Measurements from ENCODE around the gene SLC41A1. TPM values are rescaled to one million over a fixed set of nuclear protein-coding genes. Genes with fewer than 3 reads are reported as not detected.
A peak's percentile ranks its signal among the peaks of the same experiment; 100 is the strongest.

The SLC41A1 gene
- total RNA-seq, 1 experiment from 2014 or later: 49.7 TPM

- peaks cover 7% of the 10 kb centered on the region for H3K36me3 Mint-ChIP-seq (ENCODE audit: insufficient read depth, unreplicated experiment)
- POLR2A ChIA-PET: interaction anchor here (0.6 to 2.0 kb wide), 7 partner anchors 9 to 1023 kb away, joined by 3 to 19 read pairs (median 4); partner anchors contain the start of genes RAB29 and SLC41A1
- H3K27ac Mint-ChIP-seq (ENCODE audit: low read depth, unreplicated experiment): no peak overlapping the region
- no peaks in the 10 kb centered on the region for H3K4me1 Mint-ChIP-seq (ENCODE audit: insufficient read depth, unreplicated experiment)
- CTCF ChIA-PET: interaction anchor here (0.6 to 1.8 kb wide), 8 partner anchors 12 to 222 kb away, joined by 3 to 6 read pairs (median 4); no protein-coding TSS in a partner anchor
- intact Hi-C loops (cut with micrococcal nuclease): no loop called here
- TF ChIP-seq CTCF (IDR thresholded peaks at IDR 0.05; ENCODE audit: unreplicated experiment): no peak
- no peaks in the 10 kb centered on the region for H3K9me3 Mint-ChIP-seq (ENCODE audit: unreplicated experiment)
- H3K4me3 Mint-ChIP-seq (ENCODE audit: unreplicated experiment): no peak overlapping the region
- peaks cover 19% of the 10 kb centered on the region for H3K27me3 Mint-ChIP-seq (ENCODE audit: insufficient read depth, unreplicated experiment)
- DNase-seq (ENCODE audit: unreplicated experiment): no peak
- BruUV-seq (replicated peaks): no TSS peak
Observed at GRCh38 chr1:205754857-205755256, 58.1 kb downstream of the SLC41A1 start.

GRCh38 chr1:205751036-205751651, 61.9 kb downstream of the SLC41A1 start:
- H3K27me3 Mint-ChIP-seq (ENCODE audit: insufficient read depth, unreplicated experiment): peaks cover 9% of the 10 kb centered on the region
- ChIA-PET POLR2A (interaction anchor here (0.6 to 3.8 kb wide), 11 partner anchors 8 to 1572 kb away, joined by 3 to 32 read pairs (median 3); partner anchors contain the start of genes RAB29 and SLC41A1), CTCF (interaction anchor here (1.0 to 1.1 kb wide), 3 partner anchors 15 to 426 kb away, joined by 3 to 4 read pairs (median 3); partner anchors contain the start of gene RAB29)
- intact Hi-C loops (cut with micrococcal nuclease): no loop called here
- no TSS peak for BruUV-seq (replicated peaks)
- peaks cover 13% of the 10 kb centered on the region for H3K4me1 Mint-ChIP-seq (ENCODE audit: insufficient read depth, unreplicated experiment)
- no peak for DNase-seq (ENCODE audit: unreplicated experiment)
- H3K27ac Mint-ChIP-seq (ENCODE audit: low read depth, unreplicated experiment): peak overlapping the region; percentile 96
- no peaks in the 10 kb centered on the region for H3K9me3 Mint-ChIP-seq (ENCODE audit: unreplicated experiment)
- no peak for TF ChIP-seq CTCF (IDR thresholded peaks at IDR 0.05; ENCODE audit: unreplicated experiment)
- H3K4me3 Mint-ChIP-seq (ENCODE audit: unreplicated experiment): peak overlapping the region; percentile 80
- peaks cover 19% of the 10 kb centered on the region for H3K36me3 Mint-ChIP-seq (ENCODE audit: insufficient read depth, unreplicated experiment)

- ChIA-PET POLR2A (interaction anchor here (0.6 to 3.8 kb wide), 25 partner anchors 9 to 1571 kb away, joined by 3 to 78 read pairs (median 4); partner anchors contain the start of genes ELK4, RAB29, SLC41A1 and SLC45A3), CTCF (interaction anchor here (0.5 to 1.1 kb wide), 4 partner anchors 16 to 425 kb away, joined by 3 to 4 read pairs (median 3); partner anchors contain the start of gene RAB29)
- intact Hi-C loops (cut with micrococcal nuclease): no loop called here
- H3K4me3 Mint-ChIP-seq (ENCODE audit: unreplicated experiment): peak within 1 kb of the TSS; percentile 80
- H3K27me3 Mint-ChIP-seq (ENCODE audit: insufficient read depth, unreplicated experiment): peaks cover 1% of the 10 kb centered on the region
- peaks cover 25% of the 10 kb centered on the region for H3K36me3 Mint-ChIP-seq (ENCODE audit: insufficient read depth, unreplicated experiment)
- TSS peak; percentile 86 for BruUV-seq (replicated peaks)
- H3K27ac Mint-ChIP-seq (ENCODE audit: low read depth, unreplicated experiment): peak within 1 kb of the TSS; percentile 96
- TF ChIP-seq CTCF (IDR thresholded peaks at IDR 0.05; ENCODE audit: unreplicated experiment): no peak
- no peaks in the 10 kb centered on the region for H3K9me3 Mint-ChIP-seq (ENCODE audit: unreplicated experiment)
- DNase-seq (ENCODE audit: unreplicated experiment): peak; percentile 100
- H3K4me1 Mint-ChIP-seq (ENCODE audit: insufficient read depth, unreplicated experiment): peaks cover 15% of the 10 kb centered on the region
Observed at GRCh38 chr1:205750138-205751035, 62.6 kb downstream of the SLC41A1 start, which contains the start of gene NUCKS1. NUCKS1 (minus strand) TSS chr1:205750182; CDS start chr1:205749973, 209 bp downstream.
